K562 (cell line): ENCODE measurements around the gene ZDHHC16. TPM values are rescaled to one million over a fixed set of nuclear protein-coding genes. Genes with fewer than 3 reads are reported as not detected.

ENCODE experiments used
- BRD9 ChIP-seq: fragments of 450-650 bp; IDR thresholded peaks from 2 replicates; pipeline ENCODE4 v1.6.1; 2018; ENCODE audit warnings: low read depth; ENCODE audit not compliant: partially characterized antibody
- NFXL1 ChIP-seq: fragments of 450-650 bp; formaldehyde crosslinking; IDR thresholded peaks from 2 replicates; pipeline ENCODE4 v1.4.0; 2021; ENCODE audit warnings: mild to moderate bottlenecking
- SOX6 ChIP-seq: fragments of 450-650 bp; IDR thresholded peaks from 2 replicates; pipeline ENCODE4 v1.6.1; 2014; ENCODE audit warnings: mild to moderate bottlenecking
- TFE3 ChIP-seq: fragments of 450-650 bp; formaldehyde crosslinking; IDR thresholded peaks from 2 replicates; pipeline ENCODE4 v1.4.0; 2020; ENCODE audit warnings: mild to moderate bottlenecking, mixed read lengths
- ZNF512 ChIP-seq: IDR thresholded peaks from 2 replicates; pipeline ENCODE4 v1.6.1; 2016; ENCODE audit warnings: missing genetic modification characterization, missing compliant biosample characterization
- ZNF766 ChIP-seq: fragments of 200-800 bp; sonication (Bioruptor generic); conservative IDR thresholded peaks from 2 replicates; pipeline ENCODE4 v1.6.1; 2016; ENCODE audit warnings: missing genetic modification characterization, missing compliant biosample characterization
- ZNF77 ChIP-seq: fragments of 250-450 bp; sonication (Bioruptor Pico); IDR thresholded peaks from 2 replicates; pipeline ENCODE4 v1.5.0; 2020
- polyA plus RNA-seq, 8 experiments: library from polyadenylated mRNA; depleted of rRNA in 4 of 8; stranded (reverse) in 5 of 8; unstranded in 3 of 8; fragments of >200 nt; fragmentation: Nextera tagmentation in 2 of 8; fragmentation: Illumina TruSeq in 1 of 8; extraction: Ambion mirVana in 2 of 8; extraction: Trizol in 1 of 8; gene quantifications; 2 replicates each; pipeline versions ENCODE4 v1.2.1 to v1.2.3, GENCODE V29; 2011 to 2014; ENCODE audit warnings: inconsistent platforms in 1 of 8, missing spikeins in 1 of 8
- total RNA-seq, 7 experiments: library from RNA; depleted of rRNA in 6 of 7; stranded (reverse); fragments of >200 nt in 6 of 7; fragmentation: Illumina TruSeq in 2 of 7; extraction: Trizol in 2 of 7; gene quantifications; 2 replicates each; pipeline versions ENCODE4 v1.2.1 to v1.2.3, GENCODE V29; 2011 to 2021; ENCODE audit warnings: low replicate concordance in 1 of 7
- TF ChIP-seq, protein P1 (sequence below): fragments of 450-650 bp; IDR thresholded peaks from 2 replicates; pipeline ENCODE4 v1.6.1; 2016; ENCODE audit warnings: low read depth
- TF ChIP-seq, protein P2 (sequence below): sonication (generic); formaldehyde crosslinking; IDR thresholded peaks from 2 replicates; pipeline ENCODE4 v1.8.0; 2023; ENCODE audit warnings: missing genetic modification reagents, mild to moderate bottlenecking, borderline replicate concordance

Gene ZDHHC16
- total and polyA plus RNA-seq, 9 of the 15 experiments (the other 6 are each of a cell fraction or from before 2014, with no cell fraction given), result 12.5 to 33.8 (median 21.3) TPM

GRCh38 chr10:97407211-97407951 lies 38.6 kb upstream of the ZDHHC16 start (continued):
- TF ChIP-seq, protein P1, sequence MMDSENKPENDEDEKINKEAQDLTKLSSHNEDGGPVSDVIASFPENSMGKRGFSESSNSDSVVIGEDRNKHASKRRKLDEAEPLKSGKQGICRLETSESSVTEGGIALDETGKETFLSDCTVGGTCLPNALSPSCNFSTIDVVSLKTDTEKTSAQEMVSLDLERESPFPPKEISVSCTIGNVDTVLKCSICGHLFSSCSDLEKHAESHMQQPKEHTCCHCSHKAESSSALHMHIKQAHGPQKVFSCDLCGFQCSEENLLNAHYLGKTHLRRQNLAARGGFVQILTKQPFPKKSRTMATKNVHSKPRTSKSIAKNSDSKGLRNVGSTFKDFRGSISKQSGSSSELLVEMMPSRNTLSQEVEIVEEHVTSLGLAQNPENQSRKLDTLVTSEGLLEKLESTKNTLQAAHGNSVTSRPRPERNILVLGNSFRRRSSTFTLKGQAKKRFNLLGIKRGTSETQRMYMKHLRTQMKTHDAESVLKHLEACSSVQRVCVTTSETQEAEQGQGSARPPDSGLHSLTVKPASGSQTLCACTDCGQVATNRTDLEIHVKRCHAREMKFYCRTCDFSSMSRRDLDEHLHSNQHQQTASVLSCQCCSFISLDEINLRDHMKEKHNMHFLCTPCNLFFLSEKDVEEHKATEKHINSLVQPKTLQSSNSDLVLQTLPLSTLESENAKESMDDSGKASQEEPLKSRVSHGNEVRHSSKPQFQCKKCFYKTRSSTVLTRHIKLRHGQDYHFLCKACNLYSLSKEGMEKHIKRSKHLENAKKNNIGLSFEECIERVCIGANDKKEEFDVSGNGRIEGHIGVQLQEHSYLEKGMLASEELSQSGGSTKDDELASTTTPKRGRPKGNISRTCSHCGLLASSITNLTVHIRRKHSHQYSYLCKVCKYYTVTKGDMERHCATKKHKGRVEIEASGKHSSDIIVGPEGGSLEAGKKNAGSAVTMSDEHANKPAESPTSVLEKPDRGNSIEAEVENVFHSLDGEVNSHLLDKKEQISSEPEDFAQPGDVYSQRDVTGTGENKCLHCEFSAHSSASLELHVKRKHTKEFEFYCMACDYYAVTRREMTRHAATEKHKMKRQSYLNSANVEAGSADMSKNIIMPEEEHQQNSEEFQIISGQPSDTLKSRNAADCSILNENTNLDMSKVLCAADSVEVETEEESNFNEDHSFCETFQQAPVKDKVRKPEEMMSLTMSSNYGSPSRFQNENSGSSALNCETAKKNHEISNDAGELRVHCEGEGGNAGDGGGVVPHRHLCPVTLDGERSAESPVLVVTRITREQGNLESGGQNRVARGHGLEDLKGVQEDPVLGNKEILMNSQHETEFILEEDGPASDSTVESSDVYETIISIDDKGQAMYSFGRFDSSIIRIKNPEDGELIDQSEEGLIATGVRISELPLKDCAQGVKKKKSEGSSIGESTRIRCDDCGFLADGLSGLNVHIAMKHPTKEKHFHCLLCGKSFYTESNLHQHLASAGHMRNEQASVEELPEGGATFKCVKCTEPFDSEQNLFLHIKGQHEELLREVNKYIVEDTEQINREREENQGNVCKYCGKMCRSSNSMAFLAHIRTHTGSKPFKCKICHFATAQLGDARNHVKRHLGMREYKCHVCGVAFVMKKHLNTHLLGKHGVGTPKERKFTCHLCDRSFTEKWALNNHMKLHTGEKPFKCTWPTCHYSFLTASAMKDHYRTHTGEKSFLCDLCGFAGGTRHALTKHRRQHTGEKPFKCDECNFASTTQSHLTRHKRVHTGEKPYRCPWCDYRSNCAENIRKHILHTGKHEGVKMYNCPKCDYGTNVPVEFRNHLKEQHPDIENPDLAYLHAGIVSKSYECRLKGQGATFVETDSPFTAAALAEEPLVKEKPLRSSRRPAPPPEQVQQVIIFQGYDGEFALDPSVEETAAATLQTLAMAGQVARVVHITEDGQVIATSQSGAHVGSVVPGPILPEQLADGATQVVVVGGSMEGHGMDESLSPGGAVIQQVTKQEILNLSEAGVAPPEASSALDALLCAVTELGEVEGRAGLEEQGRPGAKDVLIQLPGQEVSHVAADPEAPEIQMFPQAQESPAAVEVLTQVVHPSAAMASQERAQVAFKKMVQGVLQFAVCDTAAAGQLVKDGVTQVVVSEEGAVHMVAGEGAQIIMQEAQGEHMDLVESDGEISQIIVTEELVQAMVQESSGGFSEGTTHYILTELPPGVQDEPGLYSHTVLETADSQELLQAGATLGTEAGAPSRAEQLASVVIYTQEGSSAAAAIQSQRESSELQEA, result no peak
- no peak for TF ChIP-seq ZNF512 (tag)
- TF ChIP-seq NFXL1 (CRISPR knock-in tag), result no peak
- TF ChIP-seq ZNF77 (CRISPR knock-in tag), result no peak
- TF ChIP-seq, protein P2, sequence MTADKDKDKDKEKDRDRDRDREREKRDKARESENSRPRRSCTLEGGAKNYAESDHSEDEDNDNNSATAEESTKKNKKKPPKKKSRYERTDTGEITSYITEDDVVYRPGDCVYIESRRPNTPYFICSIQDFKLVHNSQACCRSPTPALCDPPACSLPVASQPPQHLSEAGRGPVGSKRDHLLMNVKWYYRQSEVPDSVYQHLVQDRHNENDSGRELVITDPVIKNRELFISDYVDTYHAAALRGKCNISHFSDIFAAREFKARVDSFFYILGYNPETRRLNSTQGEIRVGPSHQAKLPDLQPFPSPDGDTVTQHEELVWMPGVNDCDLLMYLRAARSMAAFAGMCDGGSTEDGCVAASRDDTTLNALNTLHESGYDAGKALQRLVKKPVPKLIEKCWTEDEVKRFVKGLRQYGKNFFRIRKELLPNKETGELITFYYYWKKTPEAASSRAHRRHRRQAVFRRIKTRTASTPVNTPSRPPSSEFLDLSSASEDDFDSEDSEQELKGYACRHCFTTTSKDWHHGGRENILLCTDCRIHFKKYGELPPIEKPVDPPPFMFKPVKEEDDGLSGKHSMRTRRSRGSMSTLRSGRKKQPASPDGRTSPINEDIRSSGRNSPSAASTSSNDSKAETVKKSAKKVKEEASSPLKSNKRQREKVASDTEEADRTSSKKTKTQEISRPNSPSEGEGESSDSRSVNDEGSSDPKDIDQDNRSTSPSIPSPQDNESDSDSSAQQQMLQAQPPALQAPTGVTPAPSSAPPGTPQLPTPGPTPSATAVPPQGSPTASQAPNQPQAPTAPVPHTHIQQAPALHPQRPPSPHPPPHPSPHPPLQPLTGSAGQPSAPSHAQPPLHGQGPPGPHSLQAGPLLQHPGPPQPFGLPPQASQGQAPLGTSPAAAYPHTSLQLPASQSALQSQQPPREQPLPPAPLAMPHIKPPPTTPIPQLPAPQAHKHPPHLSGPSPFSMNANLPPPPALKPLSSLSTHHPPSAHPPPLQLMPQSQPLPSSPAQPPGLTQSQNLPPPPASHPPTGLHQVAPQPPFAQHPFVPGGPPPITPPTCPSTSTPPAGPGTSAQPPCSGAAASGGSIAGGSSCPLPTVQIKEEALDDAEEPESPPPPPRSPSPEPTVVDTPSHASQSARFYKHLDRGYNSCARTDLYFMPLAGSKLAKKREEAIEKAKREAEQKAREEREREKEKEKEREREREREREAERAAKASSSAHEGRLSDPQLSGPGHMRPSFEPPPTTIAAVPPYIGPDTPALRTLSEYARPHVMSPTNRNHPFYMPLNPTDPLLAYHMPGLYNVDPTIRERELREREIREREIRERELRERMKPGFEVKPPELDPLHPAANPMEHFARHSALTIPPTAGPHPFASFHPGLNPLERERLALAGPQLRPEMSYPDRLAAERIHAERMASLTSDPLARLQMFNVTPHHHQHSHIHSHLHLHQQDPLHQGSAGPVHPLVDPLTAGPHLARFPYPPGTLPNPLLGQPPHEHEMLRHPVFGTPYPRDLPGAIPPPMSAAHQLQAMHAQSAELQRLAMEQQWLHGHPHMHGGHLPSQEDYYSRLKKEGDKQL (CRISPR knock-in tag), result no peak
- no peak for TF ChIP-seq BRD9
- TF ChIP-seq TFE3 (CRISPR knock-in tag), result no peak
- TF ChIP-seq SOX6, result peak; percentile 47
- TF ChIP-seq ZNF766, result no peak; the same call in 1 of the 2 replicates
